ENCODE measurements around the gene MAD2L1.

Gene MAD2L1

DNA sequence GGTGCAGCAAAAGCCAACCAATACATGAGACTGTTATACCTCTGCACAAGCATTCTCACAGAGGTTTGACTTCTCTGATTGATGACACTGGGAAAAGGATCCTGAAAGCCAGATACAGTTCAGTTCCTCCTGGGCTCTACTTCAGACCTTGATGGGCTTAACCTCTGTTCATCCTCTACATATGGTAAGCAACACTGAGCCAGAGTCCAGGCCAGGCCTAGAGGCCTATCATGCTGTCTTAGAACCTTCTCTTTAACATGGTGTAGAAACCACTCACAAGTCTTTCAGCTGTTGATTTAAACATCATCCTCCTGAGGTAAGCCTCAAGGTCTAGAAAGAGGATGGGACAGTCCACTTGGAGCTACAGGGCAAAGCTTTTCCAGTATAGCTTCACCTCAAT lies 9.2 kb downstream of the MAD2L1 start:
- no peak for DNase-seq (ENCODE audit: low spot score)

DNA sequence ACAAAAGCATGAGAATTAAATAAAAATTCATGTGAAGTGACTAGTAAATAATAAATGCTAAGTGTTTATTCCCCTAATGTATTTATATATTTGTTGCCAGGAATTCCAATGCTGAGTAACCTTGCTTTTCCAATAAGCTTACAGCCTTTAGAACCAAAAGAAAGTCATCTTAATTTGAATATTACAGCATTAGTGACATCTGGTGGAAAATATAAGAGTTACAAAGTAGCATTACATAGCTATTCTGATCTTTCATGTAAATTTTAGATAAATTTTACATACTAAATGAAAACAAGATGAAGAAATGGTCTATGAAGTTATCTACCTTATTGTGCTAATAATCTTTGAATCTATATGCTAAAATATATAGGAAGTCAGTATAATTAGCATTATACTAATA lies 10.4 kb downstream of the MAD2L1 start:
- DNase-seq (ENCODE audit: low spot score), result peak; percentile 10

DNA sequence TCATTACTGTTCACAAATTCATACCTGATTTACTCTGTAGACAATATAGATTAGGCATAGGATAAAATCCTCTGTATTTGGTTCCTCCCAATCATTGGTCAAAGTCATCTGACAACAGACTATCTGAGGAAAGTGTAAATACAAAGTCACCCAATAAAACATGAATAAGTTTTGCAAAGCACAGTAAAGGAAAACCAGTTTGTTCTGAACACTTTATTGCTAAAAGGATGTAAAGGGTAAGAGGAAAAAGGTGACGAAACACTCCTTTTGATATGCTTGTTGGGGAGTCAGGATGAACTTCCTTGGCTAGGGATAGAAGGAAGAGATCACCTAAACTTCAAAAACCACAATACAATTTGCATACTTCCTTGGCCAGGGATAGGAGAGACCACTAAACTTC lies 10.9 kb downstream of the MAD2L1 start:
- DNase-seq (ENCODE audit: low spot score), result no peak

DNA sequence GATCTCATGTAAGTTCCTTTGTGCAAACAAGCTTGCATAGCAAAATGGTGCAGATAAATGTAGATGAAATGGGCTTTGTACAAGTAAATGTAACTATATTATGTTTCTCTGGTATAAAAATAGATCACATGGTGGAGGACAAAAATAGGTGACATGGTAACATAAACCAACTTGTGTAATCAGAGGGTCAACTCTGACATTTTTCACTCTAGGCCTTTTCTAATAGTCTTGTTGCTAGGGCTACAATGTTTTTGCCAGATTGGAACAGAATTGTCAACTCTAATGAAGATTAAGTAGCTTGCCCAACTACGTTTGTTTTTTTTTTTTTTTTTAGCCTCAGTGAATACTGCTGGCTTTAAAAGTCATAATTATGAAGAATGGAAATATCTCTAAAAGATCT lies 11.5 kb downstream of the MAD2L1 start:
- DNase-seq (ENCODE audit: low spot score), result no peak

DNA sequence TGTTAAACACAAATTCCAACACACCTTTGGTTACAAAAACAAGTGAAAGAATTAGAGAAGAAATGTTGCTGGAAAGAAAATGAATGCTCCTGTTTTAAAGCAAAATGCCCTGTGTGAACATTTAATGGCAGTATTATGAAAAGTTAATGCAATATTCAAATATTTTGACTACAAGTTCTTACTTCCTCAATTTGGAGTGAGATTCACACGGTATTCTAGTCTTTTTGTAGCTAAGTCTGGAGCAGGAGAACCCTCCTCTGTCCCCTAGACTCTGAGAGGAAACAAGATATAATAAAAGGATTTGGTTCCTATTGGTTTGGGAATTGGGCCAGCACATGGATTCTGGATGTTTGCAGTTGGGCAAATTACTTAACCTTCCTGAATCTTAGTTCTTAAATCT lies 12.7 kb downstream of the MAD2L1 start:
- peak; percentile 27 for DNase-seq (ENCODE audit: low spot score)

DNA sequence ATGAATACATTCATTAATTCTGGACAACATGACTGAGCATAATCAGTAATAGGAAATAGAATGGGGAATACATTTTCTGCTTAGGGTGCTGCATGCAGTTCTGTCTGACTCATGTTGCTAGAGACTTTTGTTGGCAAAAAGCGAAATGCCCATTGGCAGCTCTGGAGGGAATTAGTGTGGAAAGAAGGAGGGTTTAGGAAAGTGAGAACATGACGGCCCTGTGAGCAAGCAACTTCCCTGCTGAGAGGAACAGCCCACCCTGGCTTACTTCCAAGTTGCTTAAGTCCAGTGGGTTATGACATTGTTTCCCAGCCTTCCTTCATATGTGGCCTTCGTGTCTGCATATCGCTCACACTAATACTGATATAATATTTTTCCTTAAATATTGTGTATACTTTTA lies 13.8 kb downstream of the MAD2L1 start:
- DNase-seq (ENCODE audit: low spot score), result no peak

DNA sequence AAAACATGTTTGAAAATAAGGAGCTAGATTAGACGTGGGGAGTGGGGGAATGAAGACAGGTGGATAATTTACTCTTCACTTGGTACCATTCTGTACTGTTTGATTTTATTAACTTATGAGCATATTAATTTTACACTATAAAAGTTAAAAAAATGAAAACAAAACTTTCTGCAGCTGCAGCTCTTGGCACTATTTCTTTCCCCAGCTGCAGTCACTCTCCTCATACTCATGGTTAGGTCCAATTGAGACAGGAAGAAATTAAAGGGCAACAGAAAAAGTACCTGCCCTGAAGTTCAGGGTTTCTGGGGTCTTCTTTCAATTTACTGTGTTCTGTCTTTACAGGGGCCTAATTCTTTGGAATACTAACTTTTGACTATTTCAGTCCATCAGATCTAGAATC lies 15.4 kb downstream of the MAD2L1 start:
- DNase-seq (ENCODE audit: low spot score), result no peak

DNA sequence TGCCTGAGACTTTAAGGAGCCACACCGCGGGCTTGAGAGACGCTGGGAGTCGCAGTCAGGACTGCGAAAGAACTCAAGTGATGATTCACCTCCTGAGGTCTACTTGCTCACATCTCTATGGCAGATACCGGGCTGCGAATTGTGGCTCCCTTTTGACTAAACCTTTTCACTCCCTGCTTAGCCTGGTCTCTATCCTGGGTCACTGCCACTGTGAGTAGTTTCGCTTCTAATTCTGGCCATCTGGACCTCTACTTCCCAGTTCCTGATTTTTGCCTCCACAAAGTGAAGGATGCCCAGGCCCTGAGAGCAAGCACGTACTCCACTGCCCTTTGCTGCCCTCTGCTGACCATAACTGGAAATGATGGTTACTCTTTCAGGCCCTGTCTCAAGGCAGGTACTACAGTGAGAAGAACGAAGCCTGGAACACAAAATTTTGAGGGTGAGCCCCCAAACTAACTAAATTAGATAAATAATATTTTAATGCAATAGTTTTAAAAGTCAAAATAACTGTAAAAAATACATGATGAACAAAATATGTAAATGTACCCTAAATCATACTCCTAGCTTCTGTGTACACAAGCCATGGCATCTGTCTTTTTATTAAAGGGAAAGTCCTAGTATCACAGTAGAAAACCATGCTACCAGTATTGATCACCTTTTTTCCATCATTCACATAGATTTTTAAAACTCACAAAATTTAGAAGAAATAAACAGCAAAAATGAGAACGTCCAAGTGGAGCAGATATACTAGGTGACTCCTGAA lies 16.7 kb downstream of the MAD2L1 start:
- peak; percentile 59 for DNase-seq (ENCODE audit: low spot score)

DNA sequence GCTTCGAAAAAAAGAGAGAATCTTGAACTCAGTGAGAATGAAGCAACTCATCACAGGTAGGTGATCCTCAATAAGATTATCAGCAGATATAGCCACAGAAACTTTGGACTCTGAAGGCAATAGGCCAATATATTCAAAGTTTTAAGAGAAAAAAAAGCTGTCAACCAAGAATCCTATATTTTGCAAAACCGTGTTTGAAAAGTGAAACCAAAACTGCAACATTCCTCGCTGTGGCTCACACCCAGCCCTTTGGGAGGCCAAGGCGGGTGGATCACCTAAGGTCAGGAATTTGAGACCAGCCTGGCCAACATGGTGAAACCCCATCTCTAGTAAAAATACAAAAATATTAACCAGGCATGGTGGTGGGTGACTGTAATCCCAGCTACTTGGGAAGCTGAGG lies 22.8 kb downstream of the MAD2L1 start:
- no peak for DNase-seq (ENCODE audit: low spot score)

DNA sequence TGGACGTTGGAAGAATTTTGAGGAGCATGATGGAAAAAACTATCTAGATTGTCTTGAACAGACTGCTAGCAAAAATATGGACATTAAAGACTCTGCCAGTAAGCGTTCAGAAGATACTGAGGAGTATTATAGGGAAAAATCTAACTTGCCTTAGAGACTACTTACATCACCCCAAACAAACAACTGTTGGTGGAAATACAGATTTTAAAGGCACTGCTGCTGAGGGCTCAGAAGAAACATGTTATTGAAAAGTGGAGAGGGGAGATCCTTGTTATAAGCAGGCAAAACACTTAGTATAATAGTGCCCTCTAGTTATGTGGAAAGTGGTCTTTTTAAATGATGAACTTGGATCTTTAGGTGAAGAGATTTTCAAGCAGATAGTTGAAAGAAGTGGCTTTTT lies 29.2 kb downstream of the MAD2L1 start:
- DNase-seq (ENCODE audit: low spot score), result no peak

DNA sequence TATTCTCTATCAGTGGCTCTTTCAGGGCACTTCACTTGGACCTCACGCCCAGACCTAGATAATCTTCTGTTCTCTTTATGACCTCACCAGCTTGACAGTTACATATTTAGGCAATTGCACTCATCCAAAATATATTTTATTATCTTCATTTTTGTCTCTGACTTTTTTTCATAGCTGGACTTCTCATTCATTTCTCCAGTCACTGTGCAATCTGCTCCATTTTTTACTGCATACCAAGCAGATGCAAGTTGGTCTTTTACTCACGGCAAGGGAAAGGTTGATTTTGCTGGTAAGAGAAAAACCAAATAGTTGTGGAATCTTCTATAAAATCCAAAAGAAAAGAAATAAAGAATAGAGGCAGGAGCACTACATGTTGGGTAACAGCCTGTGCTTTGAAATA lies 31.7 kb downstream of the MAD2L1 start:
- no peak for DNase-seq (ENCODE audit: low spot score)

DNA sequence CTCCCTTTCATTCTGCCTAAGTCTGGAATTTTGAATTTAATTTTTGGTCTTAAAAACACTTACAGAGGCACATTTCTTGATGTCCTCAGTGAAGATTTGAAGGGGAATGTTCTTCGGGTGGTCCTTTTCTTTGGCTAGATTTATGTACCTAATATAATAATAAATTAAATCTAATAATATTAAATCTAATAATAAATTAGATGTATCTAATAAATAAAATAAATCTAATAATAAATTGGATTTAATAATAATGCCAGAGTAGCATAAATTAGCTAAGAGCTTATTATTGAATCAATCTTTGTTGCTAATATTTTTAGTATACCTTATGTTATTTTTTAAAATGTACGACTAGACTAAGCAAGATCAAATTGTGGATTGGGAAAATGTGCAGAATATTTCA lies 39.8 kb downstream of the MAD2L1 start:
- no peak for DNase-seq (ENCODE audit: low spot score)

DNA sequence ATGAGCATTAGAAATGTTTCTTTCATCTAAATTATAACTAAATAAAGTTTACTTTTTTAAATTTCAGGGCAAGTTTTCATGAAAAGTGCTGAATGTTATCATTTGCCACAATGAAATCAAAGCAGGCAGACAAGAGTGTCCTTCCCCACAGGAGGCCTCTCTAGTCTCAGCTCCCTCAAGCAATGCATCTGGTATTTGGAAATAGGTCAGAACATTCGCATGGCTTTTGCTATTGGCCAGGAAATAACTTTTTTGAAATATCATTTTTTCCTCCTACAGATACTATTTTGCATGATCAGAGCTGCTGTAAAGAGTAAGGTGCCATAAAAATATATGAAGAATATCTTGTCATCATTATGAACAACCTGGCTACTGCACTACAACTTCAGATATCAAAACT lies 41.1 kb downstream of the MAD2L1 start:
- no peak for DNase-seq (ENCODE audit: low spot score)

DNA sequence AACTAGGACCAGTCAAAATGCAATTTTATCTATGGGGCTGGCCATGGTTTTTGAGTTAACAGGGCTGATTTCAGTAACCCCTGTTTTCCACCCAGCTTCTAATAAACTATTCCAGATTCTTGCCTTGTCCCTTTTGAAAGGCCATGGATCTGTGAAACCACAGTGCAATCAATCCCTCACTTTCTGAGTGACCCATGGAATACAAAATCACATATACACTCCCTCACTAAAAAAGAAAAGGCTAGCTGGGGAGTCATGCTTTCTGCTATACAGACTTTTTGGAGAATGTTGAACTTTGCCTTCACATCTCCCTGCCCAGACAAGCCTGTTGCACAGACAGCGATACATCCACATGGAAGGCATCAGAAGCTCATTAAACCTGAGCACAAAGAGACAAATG lies 47.9 kb downstream of the MAD2L1 start:
- DNase-seq (ENCODE audit: low spot score), result no peak

DNA sequence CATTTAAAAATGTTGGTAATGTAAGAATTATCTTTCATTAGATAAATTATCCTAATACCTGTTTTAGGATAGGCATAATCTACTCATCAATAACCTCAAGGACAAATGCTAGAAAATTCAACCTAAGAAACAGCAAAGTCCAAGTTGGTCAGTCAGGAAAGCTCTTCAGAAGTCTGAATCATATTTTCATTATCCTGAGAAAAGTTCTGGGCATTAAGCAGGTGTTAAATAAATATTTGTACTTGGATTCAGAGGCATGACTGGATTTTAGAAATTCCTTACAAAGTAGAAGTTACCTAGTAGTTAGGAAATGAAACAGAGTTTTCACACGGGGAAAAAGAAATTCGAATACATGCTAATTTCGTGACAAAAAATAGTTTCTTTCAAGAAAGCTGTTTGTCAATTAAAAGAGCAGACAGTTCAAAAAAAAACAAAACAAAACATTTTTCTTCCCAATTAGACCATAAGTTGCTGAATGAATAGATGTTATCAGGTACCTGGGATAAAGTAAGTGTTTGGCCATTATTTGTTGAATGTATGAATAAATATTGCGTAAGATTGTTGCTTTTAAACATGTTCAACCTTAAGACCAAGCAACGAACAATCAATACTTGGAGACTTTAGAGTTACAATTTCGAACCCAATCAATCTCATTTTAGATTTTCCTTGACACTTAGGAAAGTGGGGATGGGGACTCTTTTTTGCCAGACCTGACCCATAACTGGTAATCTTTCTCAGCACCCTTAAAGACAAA lies 48.5 kb downstream of the MAD2L1 start:
- DNase-seq (ENCODE audit: low spot score), result no peak

DNA sequence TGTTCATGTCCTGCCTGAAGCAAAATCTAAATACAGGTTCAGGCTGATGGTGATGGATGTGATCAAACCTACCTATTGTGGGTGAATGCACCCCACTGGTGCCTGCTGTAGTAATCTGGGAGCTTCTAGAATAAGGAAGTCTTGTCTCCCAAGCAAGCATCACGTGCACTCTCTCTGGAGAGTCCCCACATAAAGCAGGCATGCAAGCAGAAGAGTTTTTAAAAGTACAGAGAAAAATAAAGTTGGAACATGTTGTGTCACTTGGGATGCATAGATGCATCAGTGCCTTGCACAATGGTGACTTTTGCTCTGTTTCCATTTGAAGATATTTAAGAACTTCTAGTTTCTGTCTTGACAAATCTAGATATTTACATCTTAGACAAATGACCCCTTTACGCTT lies 54.9 kb downstream of the MAD2L1 start:
- DNase-seq (ENCODE audit: low spot score), result no peak

DNA sequence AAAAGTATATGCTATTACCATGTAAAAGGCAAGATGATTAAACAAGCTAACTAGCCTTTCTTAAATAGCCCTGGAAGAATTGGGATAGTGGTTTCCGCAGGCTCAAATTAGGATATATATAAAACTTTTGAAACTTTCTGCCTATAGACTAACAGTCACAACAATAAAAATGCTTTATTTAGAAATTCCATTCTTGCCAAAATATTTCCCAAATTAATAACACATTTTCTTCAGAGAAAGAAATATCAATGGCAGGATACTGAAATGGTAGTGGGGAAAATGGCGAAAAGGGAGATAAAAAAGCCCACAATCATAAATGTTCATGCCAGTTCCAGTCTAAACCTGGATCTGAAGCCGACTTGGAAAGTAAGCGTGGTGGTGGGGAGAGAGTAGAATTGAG lies 56.0 kb downstream of the MAD2L1 start:
- DNase-seq (ENCODE audit: low spot score), result no peak

DNA sequence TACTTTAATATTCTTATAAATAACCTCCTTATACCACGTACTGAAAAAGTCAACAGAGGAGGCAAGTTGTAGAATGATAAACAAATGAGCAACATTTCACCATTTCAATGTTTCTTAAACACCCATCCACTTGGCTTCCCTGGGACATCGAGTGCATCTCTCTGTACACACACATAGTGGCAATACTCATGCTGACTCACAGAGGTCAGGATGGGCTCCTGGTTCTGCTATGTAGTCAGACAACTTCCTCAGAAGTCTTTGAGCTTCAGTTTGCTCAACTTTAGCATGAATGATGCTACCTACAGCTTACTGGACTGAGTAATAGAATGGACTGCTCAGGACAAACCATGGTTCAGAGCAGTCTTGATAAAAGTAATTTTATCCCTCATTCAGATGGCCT lies 56.9 kb downstream of the MAD2L1 start:
- no peak for DNase-seq (ENCODE audit: low spot score)

DNA sequence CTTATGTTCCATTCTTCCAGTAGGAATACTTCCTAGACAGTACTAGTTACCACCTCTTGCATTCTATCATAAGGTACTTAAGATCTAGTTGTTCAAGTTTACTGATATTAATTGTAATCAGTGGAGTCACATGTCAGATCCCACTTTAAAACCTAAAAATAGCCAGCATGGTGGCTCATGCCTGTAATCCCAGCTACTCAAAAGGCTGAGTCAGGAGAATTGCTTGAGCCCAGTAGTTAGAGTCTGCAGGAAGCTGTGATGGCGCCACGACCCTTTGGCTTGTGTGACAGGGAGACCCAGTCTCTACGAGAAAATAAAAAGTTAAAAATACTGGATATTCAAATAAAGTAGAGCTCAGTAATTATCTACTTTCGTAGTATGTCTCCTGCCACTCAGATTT lies 57.7 kb downstream of the MAD2L1 start:
- no peak for DNase-seq (ENCODE audit: low spot score)

DNA sequence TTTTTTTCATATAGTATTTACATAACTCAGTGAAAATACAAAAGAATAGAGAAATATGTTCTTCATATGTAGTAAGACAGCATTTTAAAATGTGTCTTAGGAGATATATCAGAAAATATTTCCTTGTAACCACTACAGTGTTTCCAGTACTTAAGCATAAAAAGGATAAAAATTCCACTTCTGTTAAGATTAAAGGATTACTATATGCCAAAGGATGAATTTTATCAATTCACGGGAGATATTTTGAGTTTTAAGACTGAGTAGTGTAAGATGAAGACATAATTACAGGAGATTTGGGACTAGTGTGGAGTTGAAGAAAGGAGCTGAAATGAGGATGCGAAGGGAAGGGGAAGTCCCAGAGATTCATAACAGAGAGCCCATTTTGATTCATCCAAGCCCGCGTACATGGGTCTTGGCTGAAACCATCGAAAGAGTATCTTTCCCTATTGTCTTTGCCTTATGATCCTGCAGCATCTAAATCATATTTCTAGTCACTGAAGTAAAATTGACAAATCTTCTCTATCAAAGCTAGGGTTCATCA lies 58.7 kb downstream of the MAD2L1 start:
- DNase-seq (ENCODE audit: low spot score), result no peak

DNA sequence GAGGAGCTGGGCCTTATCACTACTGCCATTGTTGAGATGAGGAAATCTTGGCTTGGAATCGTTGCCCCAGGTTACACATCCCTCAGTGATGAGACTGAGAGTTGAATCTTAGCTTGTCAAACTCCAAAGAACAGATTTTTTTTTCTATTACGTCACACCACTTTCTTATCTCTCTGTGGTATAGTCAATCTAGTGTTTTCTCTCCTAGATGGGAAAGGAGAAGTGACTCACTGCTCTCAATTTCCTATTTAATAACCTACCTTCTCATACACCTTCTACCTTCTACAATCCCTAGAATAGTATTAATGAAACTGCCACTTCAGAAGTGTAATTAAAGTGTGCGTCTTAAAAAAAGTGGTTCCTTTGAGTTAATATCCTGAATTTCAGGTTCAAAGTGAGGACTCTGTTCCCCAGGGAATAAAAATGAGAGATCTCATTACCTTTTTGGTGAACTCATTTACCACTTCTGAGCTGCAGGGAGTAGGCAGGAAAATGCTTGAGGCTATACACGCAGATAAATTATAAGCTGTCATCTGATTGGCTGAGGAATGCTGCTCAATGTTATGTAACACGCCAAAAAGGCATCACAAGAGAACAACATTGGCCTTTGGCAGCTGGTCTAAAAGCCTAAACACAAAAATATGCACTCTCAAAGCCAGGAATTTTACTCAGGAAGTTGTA lies 59.3 kb downstream of the MAD2L1 start:
- no peak for DNase-seq (ENCODE audit: low spot score)
